ENCODE measurements around the gene GRM4.

GRM4 gene

GRCh38 chr6:34142061-34142998 lies 3.6 kb downstream of the GRM4 start:
- no peak for DNase-seq

GRCh38 chr6:34140075-34140474 lies 5.8 kb downstream of the GRM4 start:
- DNase-seq = no peak

- no peak for DNase-seq
Observed at GRCh38 chr6:34138914-34139510, 6.9 kb downstream of the GRM4 start.

- DNase-seq = no peak
Observed at GRCh38 chr6:34138191-34138590, 7.7 kb downstream of the GRM4 start.

GRCh38 chr6:34135541-34135940 lies 10.3 kb downstream of the GRM4 start:
- DNase-seq = no peak

- DNase-seq = no peak
Observed at GRCh38 chr6:34132486-34133185, 13.3 kb downstream of the GRM4 start.

- DNase-seq = no peak
Observed at GRCh38 chr6:34131326-34132290, 14.3 kb downstream of the GRM4 start.

GRCh38 chr6:34130862-34131261 lies 15.0 kb downstream of the GRM4 start:
- DNase-seq = no peak

- DNase-seq = no peak
Observed at GRCh38 chr6:34129753-34130152, 16.1 kb downstream of the GRM4 start.

GRCh38 chr6:34128045-34128444 lies 17.8 kb downstream of the GRM4 start:
- DNase-seq = no peak

- DNase-seq = no peak
Observed at GRCh38 chr6:34126419-34126818, 19.5 kb downstream of the GRM4 start.

- no peak for DNase-seq
Observed at GRCh38 chr6:34125939-34126338, 19.9 kb downstream of the GRM4 start.

- DNase-seq = no peak
Observed at GRCh38 chr6:34120953-34121675, 24.8 kb downstream of the GRM4 start.

GRCh38 chr6:34115915-34116314 lies 30.0 kb downstream of the GRM4 start:
- DNase-seq = no peak

- no peak for DNase-seq
Observed at GRCh38 chr6:34115403-34115795, 30.5 kb downstream of the GRM4 start.

- DNase-seq = no peak
Observed at GRCh38 chr6:34114695-34115402, 31.0 kb downstream of the GRM4 start.

- no peak for DNase-seq
Observed at GRCh38 chr6:34113532-34113931, 32.4 kb downstream of the GRM4 start.

- no peak for DNase-seq
Observed at GRCh38 chr6:34112126-34112525, 33.8 kb downstream of the GRM4 start.

- DNase-seq = no peak
Observed at GRCh38 chr6:34110610-34111009, 35.3 kb downstream of the GRM4 start.

- DNase-seq = no peak
Observed at GRCh38 chr6:34108176-34108575, 37.7 kb downstream of the GRM4 start.

GRCh38 chr6:34106900-34107299 lies 39.0 kb downstream of the GRM4 start:
- DNase-seq = no peak
